Dendritic cell treated with granulocyte-macrophage colony-stimulating factor and Interleukin-4, amounts not matched to agents 40 ng/mL and 50 ng/mL, for 4 days (primary cell): ENCODE data around the gene GBE1.

Source experiments
- H3K27ac Mint-ChIP-seq: one replicate; pipeline ENCODE4 v1.8.0; 2022; ENCODE audit warnings: mild to moderate bottlenecking, mixed read lengths
- H3K27me3 Mint-ChIP-seq: one replicate; pipeline ENCODE4 v1.8.0; 2022; ENCODE audit warnings: mild to moderate bottlenecking, mixed read lengths
- H3K36me3 Mint-ChIP-seq: one replicate; pipeline ENCODE4 v1.8.0; 2022; ENCODE audit warnings: low read depth, mixed read lengths
- H3K4me1 Mint-ChIP-seq: one replicate; pipeline ENCODE4 v1.8.0; 2022; ENCODE audit warnings: low read depth, mixed read lengths
- H3K4me3 Mint-ChIP-seq: one replicate; pipeline ENCODE4 v1.8.0; 2022; ENCODE audit warnings: mild to moderate bottlenecking, moderate library complexity, mixed read lengths
- H3K9me3 Mint-ChIP-seq: one replicate; pipeline ENCODE4 v1.8.0; 2022; ENCODE audit warnings: mixed read lengths
- intact Hi-C: fragments of 100-400 bp; cut with micrococcal nuclease; formaldehyde crosslinking; loops from one replicate; pipeline ENCODE4 v1.15.0; 2022

GBE1 gene

GRCh38 chr3:81666502-81667121 lies 94.8 kb downstream of the GBE1 start:
- Mint-ChIP-seq H3K9me3 (no peaks in the 10 kb centered on the region), H3K27ac (no peak overlapping the region), H3K4me1 (no peaks in the 10 kb centered on the region), H3K4me3 (no peak overlapping the region), H3K27me3 (no peaks in the 10 kb centered on the region), H3K36me3 (peaks cover 7% of the 10 kb centered on the region)
- intact Hi-C loops, result loop anchor here (1.0 kb wide), 1 partner anchor 467 kb away; no protein-coding TSS in a partner anchor

- no peak overlapping the region for H3K27ac Mint-ChIP-seq
- intact Hi-C loops, result no loop called here
- H3K27me3 Mint-ChIP-seq, result no peaks in the 10 kb centered on the region
- no peaks in the 10 kb centered on the region for H3K4me1 Mint-ChIP-seq
- no peaks in the 10 kb centered on the region for H3K36me3 Mint-ChIP-seq
- no peak overlapping the region for H3K4me3 Mint-ChIP-seq
- H3K9me3 Mint-ChIP-seq, result no peaks in the 10 kb centered on the region
Observed at GRCh38 chr3:81663114-81663513, 98.3 kb downstream of the GBE1 start.

GRCh38 chr3:81660036-81660435 lies 101.4 kb downstream of the GBE1 start:
- intact Hi-C loops, result no loop called here
- Mint-ChIP-seq H3K36me3 (no peaks in the 10 kb centered on the region), H3K9me3 (no peaks in the 10 kb centered on the region)

GRCh38 chr3:81658322-81658997 lies 103.0 kb downstream of the GBE1 start:
- no peaks in the 10 kb centered on the region for H3K4me1 Mint-ChIP-seq
- H3K27ac Mint-ChIP-seq, result no peak overlapping the region
- H3K27me3 Mint-ChIP-seq, result no peaks in the 10 kb centered on the region
- H3K4me3 Mint-ChIP-seq, result no peak overlapping the region
- H3K9me3 Mint-ChIP-seq, result no peaks in the 10 kb centered on the region
- intact Hi-C loops, result no loop called here
- no peaks in the 10 kb centered on the region for H3K36me3 Mint-ChIP-seq

More at GRCh38 chr3:81660036-81660435, 101.4 kb downstream of the GBE1 start:
- H3K4me3 Mint-ChIP-seq, result no peak overlapping the region
- H3K4me1 Mint-ChIP-seq, result no peaks in the 10 kb centered on the region
- no peaks in the 10 kb centered on the region for H3K27me3 Mint-ChIP-seq
- no peak overlapping the region for H3K27ac Mint-ChIP-seq

DNA sequence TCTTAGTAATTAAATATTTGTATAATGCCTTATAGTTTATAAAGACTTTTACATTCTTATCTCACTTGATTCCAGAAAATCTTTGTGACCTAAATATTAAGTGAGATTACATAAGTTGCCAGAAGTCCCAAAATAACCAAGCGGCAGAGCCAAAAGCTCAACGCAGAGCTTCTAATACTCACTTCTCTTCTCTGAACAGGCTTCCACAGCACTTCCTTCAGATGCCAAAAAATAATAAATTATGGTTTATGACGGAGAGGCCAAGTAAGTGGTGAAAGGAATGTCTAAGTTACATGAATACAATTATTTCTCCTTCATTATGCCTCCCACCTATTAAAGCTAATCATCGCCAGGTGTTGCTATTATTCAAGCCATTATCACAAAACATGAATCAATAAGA lies 110.3 kb downstream of the GBE1 start:
- H3K27ac Mint-ChIP-seq, result no peak overlapping the region
- H3K36me3 Mint-ChIP-seq, result no peaks in the 10 kb centered on the region
- no peak overlapping the region for H3K4me3 Mint-ChIP-seq
- intact Hi-C loops, result no loop called here
- no peaks in the 10 kb centered on the region for H3K4me1 Mint-ChIP-seq
- H3K27me3 Mint-ChIP-seq, result no peaks in the 10 kb centered on the region
- H3K9me3 Mint-ChIP-seq, result no peaks in the 10 kb centered on the region

DNA sequence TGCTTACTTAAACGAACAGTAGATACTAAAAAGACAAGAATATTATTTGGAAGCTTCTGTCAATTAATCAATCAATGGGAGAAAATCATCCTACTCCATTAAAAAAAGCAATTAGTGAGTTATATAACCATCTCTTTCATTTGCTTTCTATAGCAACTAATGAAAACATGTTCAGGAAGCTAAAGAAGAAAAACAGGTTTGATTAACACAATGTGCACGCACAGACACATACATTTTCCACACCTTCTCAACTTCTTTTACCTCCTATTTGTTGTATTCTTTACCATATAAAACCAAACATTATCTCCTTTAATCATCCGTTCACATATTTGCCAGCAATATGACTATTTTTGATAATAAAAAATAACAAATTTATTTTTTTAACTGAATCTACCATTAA lies 111.3 kb downstream of the GBE1 start:
- Mint-ChIP-seq H3K36me3 (no peaks in the 10 kb centered on the region), H3K27ac (no peak overlapping the region), H3K4me1 (no peaks in the 10 kb centered on the region), H3K4me3 (no peak overlapping the region), H3K27me3 (no peaks in the 10 kb centered on the region), H3K9me3 (no peaks in the 10 kb centered on the region)
- intact Hi-C loops, result no loop called here

DNA sequence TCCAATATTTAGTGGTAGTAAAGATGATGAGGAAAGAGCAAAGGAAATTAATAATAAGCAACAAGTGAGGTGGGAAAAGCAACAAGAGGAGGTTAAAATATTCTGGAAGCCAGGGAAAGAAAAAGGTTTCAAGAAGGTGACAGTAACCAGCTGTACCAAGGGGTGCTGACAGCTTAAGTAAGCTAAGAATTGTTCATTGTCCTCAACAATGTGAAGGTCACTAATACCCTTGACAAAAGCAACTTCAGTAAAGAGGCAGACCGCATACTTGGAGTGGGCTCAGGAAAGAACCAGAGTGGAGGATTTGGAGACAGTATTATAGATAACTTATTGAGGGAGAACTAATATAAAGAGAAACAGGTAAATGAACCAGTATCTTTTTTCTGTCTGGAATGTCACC lies 116.2 kb downstream of the GBE1 start:
- no peaks in the 10 kb centered on the region for H3K27me3 Mint-ChIP-seq
- intact Hi-C loops, result loop anchor here (10.0 kb wide), 1 partner anchor 140 kb away; no protein-coding TSS in a partner anchor
- H3K9me3 Mint-ChIP-seq, result no peaks in the 10 kb centered on the region
- H3K4me1 Mint-ChIP-seq, result no peaks in the 10 kb centered on the region
- H3K36me3 Mint-ChIP-seq, result no peaks in the 10 kb centered on the region
- no peak overlapping the region for H3K27ac Mint-ChIP-seq
- H3K4me3 Mint-ChIP-seq, result no peak overlapping the region

GRCh38 chr3:81643721-81644120 lies 117.7 kb downstream of the GBE1 start:
- Mint-ChIP-seq H3K36me3 (peaks cover 6% of the 10 kb centered on the region), H3K27ac (no peak overlapping the region), H3K9me3 (no peaks in the 10 kb centered on the region), H3K4me3 (no peak overlapping the region), H3K27me3 (no peaks in the 10 kb centered on the region), H3K4me1 (no peaks in the 10 kb centered on the region)
- intact Hi-C loops, result loop anchor here (5.0 to 10.0 kb wide), 2 partner anchors 139 to 341 kb away; no protein-coding TSS in a partner anchor

- Mint-ChIP-seq H3K4me3 (no peak overlapping the region), H3K27me3 (no peaks in the 10 kb centered on the region), H3K36me3 (peaks cover 6% of the 10 kb centered on the region), H3K27ac (no peak overlapping the region), H3K9me3 (no peaks in the 10 kb centered on the region), H3K4me1 (no peaks in the 10 kb centered on the region)
- intact Hi-C loops, result no loop called here
Observed at GRCh38 chr3:81638480-81638879, 123.0 kb downstream of the GBE1 start.

DNA sequence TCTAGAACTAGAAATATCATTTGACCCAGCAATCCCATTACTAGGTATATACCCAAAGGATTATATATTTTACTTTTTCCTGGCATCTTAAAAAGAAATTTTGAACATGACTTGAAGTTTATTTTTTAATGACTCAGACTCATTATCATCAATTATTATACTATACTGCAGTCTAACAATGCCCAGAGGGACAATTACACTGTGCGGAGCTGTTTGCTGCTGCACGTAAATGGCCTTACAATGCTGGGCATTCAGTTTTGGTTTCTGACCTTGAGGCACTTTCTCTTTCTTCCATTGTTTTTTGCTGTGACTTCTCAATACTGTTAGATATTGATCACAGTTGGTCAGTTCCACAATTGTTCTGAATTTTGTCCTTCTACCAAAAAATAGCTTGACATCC lies 128.8 kb downstream of the GBE1 start:
- Mint-ChIP-seq H3K4me1 (no peaks in the 10 kb centered on the region), H3K27ac (no peak overlapping the region), H3K36me3 (peaks cover 22% of the 10 kb centered on the region), H3K27me3 (no peaks in the 10 kb centered on the region), H3K9me3 (no peaks in the 10 kb centered on the region), H3K4me3 (no peak overlapping the region)
- intact Hi-C loops, result no loop called here

GRCh38 chr3:81624756-81625155 lies 136.7 kb downstream of the GBE1 start:
- Mint-ChIP-seq H3K27ac (no peak overlapping the region), H3K9me3 (no peaks in the 10 kb centered on the region)
- intact Hi-C loops, result no loop called here

DNA sequence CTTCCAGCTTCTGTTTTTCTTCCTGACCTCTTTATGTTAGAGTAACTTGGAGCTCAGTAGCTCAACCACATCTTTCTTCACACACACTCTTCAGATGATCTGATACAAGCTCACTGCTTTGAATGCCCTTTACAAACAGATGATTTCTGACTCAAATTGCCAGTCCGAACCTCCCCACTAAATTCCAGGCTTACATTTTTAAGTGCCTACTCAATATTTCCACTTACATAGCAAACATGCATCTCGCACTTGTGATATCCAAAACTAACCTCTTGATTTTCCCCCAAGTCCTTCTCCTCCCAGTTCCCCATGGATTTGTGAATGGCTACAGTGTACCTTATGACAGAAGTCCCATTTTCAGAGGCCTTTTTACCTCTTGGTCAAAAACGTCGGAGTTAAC lies 139.1 kb downstream of the GBE1 start:
- Mint-ChIP-seq H3K4me3 (no peak overlapping the region), H3K27me3 (no peaks in the 10 kb centered on the region), H3K36me3 (no peaks in the 10 kb centered on the region), H3K4me1 (no peaks in the 10 kb centered on the region), H3K9me3 (no peaks in the 10 kb centered on the region), H3K27ac (no peak overlapping the region)
- intact Hi-C loops, result no loop called here

More at GRCh38 chr3:81624756-81625155, 136.7 kb downstream of the GBE1 start:
- H3K4me3 Mint-ChIP-seq, result no peak overlapping the region
- peaks cover 2% of the 10 kb centered on the region for H3K36me3 Mint-ChIP-seq
- no peaks in the 10 kb centered on the region for H3K27me3 Mint-ChIP-seq
- no peaks in the 10 kb centered on the region for H3K4me1 Mint-ChIP-seq

GRCh38 chr3:81621277-81621676 lies 140.2 kb downstream of the GBE1 start:
- Mint-ChIP-seq H3K4me3 (no peak overlapping the region), H3K27me3 (no peaks in the 10 kb centered on the region), H3K4me1 (no peaks in the 10 kb centered on the region), H3K36me3 (no peaks in the 10 kb centered on the region), H3K27ac (no peak overlapping the region), H3K9me3 (no peaks in the 10 kb centered on the region)
- intact Hi-C loops, result no loop called here

DNA sequence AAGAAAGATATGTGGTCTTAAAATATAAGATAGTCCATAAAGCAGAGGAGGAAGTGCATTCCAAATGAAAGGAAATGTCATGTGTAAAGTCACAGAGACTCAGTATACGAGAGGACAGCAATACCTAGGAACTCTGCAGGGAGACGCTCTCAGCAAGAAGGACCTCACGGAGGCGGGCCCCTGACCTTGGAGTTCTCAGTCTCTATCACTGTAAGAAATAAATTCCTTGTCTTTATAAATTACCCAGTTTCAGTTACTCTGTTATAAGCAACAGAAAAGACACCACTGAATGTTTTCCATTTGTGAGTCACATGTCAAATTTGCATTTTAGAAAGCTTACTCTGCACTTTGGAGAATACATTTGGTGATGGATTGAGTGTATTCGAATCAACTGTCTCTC lies 140.6 kb downstream of the GBE1 start:
- Mint-ChIP-seq H3K4me3 (no peak overlapping the region), H3K36me3 (no peaks in the 10 kb centered on the region), H3K9me3 (no peaks in the 10 kb centered on the region), H3K4me1 (no peaks in the 10 kb centered on the region), H3K27me3 (no peaks in the 10 kb centered on the region), H3K27ac (no peak overlapping the region)
- intact Hi-C loops, result no loop called here

- H3K9me3 Mint-ChIP-seq, result peaks cover 9% of the 10 kb centered on the region
- H3K27me3 Mint-ChIP-seq, result no peaks in the 10 kb centered on the region
- no peaks in the 10 kb centered on the region for H3K4me1 Mint-ChIP-seq
- peaks cover 7% of the 10 kb centered on the region for H3K36me3 Mint-ChIP-seq
- H3K4me3 Mint-ChIP-seq, result no peak overlapping the region
- H3K27ac Mint-ChIP-seq, result no peak overlapping the region
- intact Hi-C loops, result no loop called here
Observed at GRCh38 chr3:81612768-81613167, 148.7 kb downstream of the GBE1 start.
